SK-N-SH (cell line): Measurements from ENCODE around the gene SMIM36. TPM values are rescaled to one million over a fixed set of nuclear protein-coding genes. Genes with fewer than 3 reads are reported as not detected.

Experiments used
- CTCF ChIA-PET: fragments of 300-600, 350-600 bp; formaldehyde crosslinking; extraction: SDS; loops from one replicate; lab custom pipeline; 2021; lab: Yijun Ruan, JAX
- POLR2A ChIA-PET: fragments of 350-600 bp; sonication (Branson Sonifier 250); formaldehyde crosslinking; extraction: SDS; loops from one replicate; lab custom pipeline; 2020; ENCODE audit warnings: antibody characterized with exemption, inconsistent platforms; lab: Yijun Ruan, JAX
- DNase-seq: peaks from one replicate; pipeline ENCODE4 v3.0.0; 2012
- H2AFZ ChIP-seq: fragments of 200-600 bp; sonication (generic); 2 replicates; pipeline ENCODE4 v1.8.1; 2016; ENCODE audit warnings: antibody characterized with exemption, mild to moderate bottlenecking, low read depth
- H3F3A ChIP-seq: fragments of 200-600 bp; sonication (generic); replicated peaks from 2 replicates; pipeline ENCODE3; 2016; ENCODE audit warnings: antibody characterized with exemption, mild to moderate bottlenecking; ENCODE audit not compliant: insufficient read depth
- H3K27ac ChIP-seq, 2 experiments: fragments of 200-500 bp in 1 of 2; fragments of 200-600 bp in 1 of 2; sonication (Bioruptor generic) in 1 of 2; sonication (generic), shearing (Covaris generic) in 1 of 2; 2 replicates each; pipeline versions ENCODE4 v1.5.1 to v1.6.1; 2014 to 2016; ENCODE audit warnings: low read depth in 2 of 2, inconsistent platforms in 1 of 2, low read length in 1 of 2, mild to moderate bottlenecking in 1 of 2, mixed read lengths in 1 of 2
- H3K27me3 ChIP-seq: fragments of 200-600 bp; sonication (generic), shearing (Covaris generic); 2 replicates; pipeline ENCODE4 v1.6.1; 2016; ENCODE audit warnings: mixed run types; ENCODE audit not compliant: insufficient read depth
- H3K36me3 ChIP-seq, 2 experiments: fragments of 200-500 bp in 1 of 2; fragments of 200-600 bp in 1 of 2; sonication (Bioruptor generic) in 1 of 2; sonication (generic) in 1 of 2; replicated peaks in 1 of 2; 2 replicates each; pipeline versions ENCODE3 to v1.5.1; 2014 to 2016; ENCODE audit warnings: low read length in 1 of 2, mild to moderate bottlenecking in 1 of 2; ENCODE audit not compliant: insufficient read depth in 2 of 2, control insufficient read depth in 1 of 2
- H3K4me1 ChIP-seq, 2 experiments: fragments of 200-500 bp in 1 of 2; fragments of 200-600 bp in 1 of 2; sonication (Bioruptor generic) in 1 of 2; sonication (generic), shearing (Covaris generic) in 1 of 2; 2 replicates each; pipeline versions ENCODE4 v1.5.1 to v1.6.1; 2014 to 2016; ENCODE audit warnings: low read depth in 1 of 2, low read length in 1 of 2, mixed run types in 1 of 2; ENCODE audit not compliant: insufficient read depth in 2 of 2, control insufficient read depth in 1 of 2
- H3K4me2 ChIP-seq: fragments of 200-600 bp; sonication (generic), shearing (Covaris generic); 2 replicates; pipeline ENCODE4 v1.6.1; 2017; ENCODE audit warnings: mixed run types
- H3K4me3 ChIP-seq, 2 experiments: fragments of 200-500 bp in 1 of 2; fragments of 200-600 bp in 1 of 2; sonication (Bioruptor generic) in 1 of 2; sonication (generic), shearing (Covaris generic) in 1 of 2; 2 replicates each; pipeline versions ENCODE4 v1.5.1 to v1.8.1; 2014 to 2016; ENCODE audit warnings: low read depth in 2 of 2, inconsistent platforms in 1 of 2, low read length in 1 of 2, mild to moderate bottlenecking in 1 of 2, mixed read lengths in 1 of 2, moderate library complexity in 1 of 2
- H3K79me2 ChIP-seq: fragments of 200-600 bp; sonication (generic); 2 replicates; pipeline ENCODE4 v1.8.1; 2017; ENCODE audit warnings: mild to moderate bottlenecking; ENCODE audit not compliant: insufficient read depth
- H3K9ac ChIP-seq: fragments of 200-600 bp; sonication (generic); 2 replicates; pipeline ENCODE4 v1.6.1; 2017; ENCODE audit warnings: mixed run types
- H3K9me2 ChIP-seq: fragments of 200-600 bp; sonication (generic); 2 replicates; pipeline ENCODE4 v1.6.1; 2017; ENCODE audit warnings: mixed run types
- H3K9me3 ChIP-seq: fragments of 200-600 bp; sonication (generic); 2 replicates; pipeline ENCODE4 v1.6.1; 2017; ENCODE audit warnings: mixed run types, mild to moderate bottlenecking, moderate library complexity
- H4K20me1 ChIP-seq: fragments of 200-600 bp; sonication (generic); 2 replicates; pipeline ENCODE4 v1.6.1; 2017; ENCODE audit warnings: mild to moderate bottlenecking, mixed run types; ENCODE audit not compliant: insufficient read depth
- ELF1 ChIP-seq: IDR thresholded peaks from 2 replicates; pipeline ENCODE4 v1.4.0; 2012
- EP300 ChIP-seq, 2 experiments: IDR thresholded peaks; 2 replicates each; pipeline versions ENCODE4 v1.4.0 to v1.6.1; 2012; ENCODE audit warnings: borderline replicate concordance in 1 of 2, low read depth in 1 of 2, low read length in 1 of 2
- FOSL2 ChIP-seq: IDR thresholded peaks from 2 replicates; pipeline ENCODE4 v1.4.0; 2012; ENCODE audit warnings: low read depth, mild to moderate bottlenecking, moderate library complexity, borderline replicate concordance
- GABPA ChIP-seq: IDR thresholded peaks from 2 replicates; pipeline ENCODE4 v1.4.0; 2012; ENCODE audit warnings: low read depth, mild to moderate bottlenecking
- GATA2 ChIP-seq: sonication (generic); formaldehyde crosslinking; IDR thresholded peaks from 2 replicates; pipeline ENCODE4 v1.5.0; 2020; ENCODE audit warnings: mild to moderate bottlenecking, missing genetic modification reagents
- IRF3 ChIP-seq: fragments of 150-350 bp; IDR thresholded peaks from 2 replicates; pipeline ENCODE4 v1.6.1; 2016; ENCODE audit warnings: mild to moderate bottlenecking, low read depth, low read length
- JUND ChIP-seq: IDR thresholded peaks from 2 replicates; pipeline ENCODE4 v1.4.0; 2012
- MEF2A ChIP-seq: IDR thresholded peaks from 2 replicates; pipeline ENCODE4 v1.4.0; 2012; ENCODE audit warnings: low read depth, borderline replicate concordance
- MXI1 ChIP-seq: IDR thresholded peaks from 2 replicates; pipeline ENCODE4 v1.6.1; 2012; ENCODE audit warnings: mild to moderate bottlenecking, low read depth, low read length, improper control_type of control experiment
- NRF1 ChIP-seq: IDR thresholded peaks from 2 replicates; pipeline ENCODE4 v1.6.1; 2012; ENCODE audit warnings: low read depth, mild to moderate bottlenecking, low read length
- RAD21 ChIP-seq: IDR thresholded peaks from 2 replicates; pipeline ENCODE4 v1.6.1; 2012; ENCODE audit warnings: mild to moderate bottlenecking, low read length
- RCOR1 ChIP-seq: fragments of 150-350 bp; IDR thresholded peaks from 2 replicates; pipeline ENCODE4 v1.6.1; 2017; ENCODE audit warnings: antibody characterized with exemption, low read length
- RFX5 ChIP-seq: IDR thresholded peaks from 2 replicates; pipeline ENCODE4 v1.6.1; 2012; ENCODE audit warnings: mild to moderate bottlenecking, improper control_type of control experiment, low read length
- RXRA ChIP-seq: IDR thresholded peaks from 2 replicates; pipeline ENCODE4 v1.4.0; 2012; ENCODE audit warnings: low read depth, mild to moderate bottlenecking, borderline replicate concordance
- SIN3A ChIP-seq: IDR thresholded peaks from 2 replicates; pipeline ENCODE4 v1.6.1; 2012; ENCODE audit warnings: low read depth, mild to moderate bottlenecking, low read length, moderate library complexity, borderline replicate concordance
- TAF1 ChIP-seq: IDR thresholded peaks from 2 replicates; pipeline ENCODE4 v1.6.1; 2012; ENCODE audit warnings: low read depth, mild to moderate bottlenecking, low read length, moderate library complexity, borderline replicate concordance
- TEAD4 ChIP-seq: IDR thresholded peaks from 2 replicates; pipeline ENCODE4 v1.4.0; 2012; ENCODE audit warnings: mild to moderate bottlenecking, borderline replicate concordance; ENCODE audit not compliant: insufficient read depth
- USF1 ChIP-seq: IDR thresholded peaks from 2 replicates; pipeline ENCODE4 v1.4.0; 2012; ENCODE audit warnings: low read depth, borderline replicate concordance
- WGBS: methylation state at CpG from one replicate; pipeline ENCODE4 v1.1.6; 2017; ENCODE audit warnings: low lambda C conversion rate; 5-methylcytosine and 5-hydroxymethylcytosine counted together
- polyA plus RNA-seq, 3 experiments: library from polyadenylated mRNA; depleted of rRNA; stranded (reverse); fragments of >200 nt; gene quantifications; 2 replicates each; pipeline ENCODE4 v1.2.3, GENCODE V29; 2012
- TF ChIP-seq, protein P1 (sequence below): IDR thresholded peaks from 2 replicates; pipeline ENCODE4 v1.4.0; 2012; ENCODE audit warnings: low read depth, borderline replicate concordance
- TF ChIP-seq, protein P2 (sequence below): IDR thresholded peaks from 2 replicates; pipeline ENCODE4 v1.6.1; 2012; ENCODE audit warnings: mild to moderate bottlenecking, low read depth, low read length, moderate library complexity
- TF ChIP-seq, protein P3 (sequence below): fragments of 200-600 bp; sonication (generic); IDR thresholded peaks from 2 replicates; pipeline ENCODE4 v1.6.1; 2017; ENCODE audit warnings: antibody characterized with exemption, mild to moderate bottlenecking, moderate library complexity

Gene SMIM36
- polyA plus RNA-seq, 1 of the 3 experiments (the other 2 are of a cell fraction): not detected

- TF ChIP-seq USF1: no peak
- TF ChIP-seq IRF3: no peak
These were observed 60.9 kb downstream of the SMIM36 start (continued) for GRCh38 chr17:55450232-55450825.

DNA sequence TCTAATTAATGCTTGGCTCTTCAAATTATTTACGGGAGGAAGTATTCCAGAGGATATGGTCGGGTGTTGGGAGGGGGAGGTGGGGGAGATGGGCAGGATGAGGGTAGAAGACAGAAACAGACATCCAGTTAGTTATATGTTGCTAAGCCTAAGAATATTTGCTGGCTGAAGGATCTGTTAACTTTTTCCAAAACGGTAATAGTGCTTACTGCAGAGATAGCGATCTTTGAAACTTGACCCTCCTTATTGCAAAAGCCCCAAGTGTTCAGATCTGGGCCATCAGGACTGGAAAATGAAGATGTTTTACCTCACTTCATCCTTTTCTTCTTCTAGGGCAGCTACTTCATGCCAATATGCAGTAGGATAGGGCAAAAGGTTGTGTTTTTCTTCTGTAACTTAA, 62.6 kb downstream of the SMIM36 start:
- Histone ChIP-seq H3K27me3 (no peaks in the 10 kb centered on the region), H2AFZ (peak overlapping the region; percentile 40; the same call in 1 of the 2 replicates), H3K9me3 (no peaks in the 10 kb centered on the region), H3K36me3 (no peaks in the 10 kb centered on the region), H3K9me2 (no peaks in the 10 kb centered on the region), H3K4me2 (peak overlapping the region; percentile 47; the same call in 1 of the 2 replicates), H3F3A (peaks cover 20% of the 10 kb centered on the region), H3K4me3 (no peak overlapping the region), H3K79me2 (no peaks in the 10 kb centered on the region), H4K20me1 (no peaks in the 10 kb centered on the region), H3K9ac (no peak overlapping the region), H3K4me1 (peaks cover 31 to 39% of the 10 kb centered on the region in 2 experiments), H3K27ac (peak overlapping the region in 1 of 2 experiments; percentile 25; a peak in 1 of 4 replicates)
- ChIA-PET POLR2A (no interaction called here), CTCF (no interaction called here)
- WGBS: 20% methylated on average over 4 of the region's 4 CpGs
- no peak for DNase-seq
- TF ChIP-seq, protein P1, sequence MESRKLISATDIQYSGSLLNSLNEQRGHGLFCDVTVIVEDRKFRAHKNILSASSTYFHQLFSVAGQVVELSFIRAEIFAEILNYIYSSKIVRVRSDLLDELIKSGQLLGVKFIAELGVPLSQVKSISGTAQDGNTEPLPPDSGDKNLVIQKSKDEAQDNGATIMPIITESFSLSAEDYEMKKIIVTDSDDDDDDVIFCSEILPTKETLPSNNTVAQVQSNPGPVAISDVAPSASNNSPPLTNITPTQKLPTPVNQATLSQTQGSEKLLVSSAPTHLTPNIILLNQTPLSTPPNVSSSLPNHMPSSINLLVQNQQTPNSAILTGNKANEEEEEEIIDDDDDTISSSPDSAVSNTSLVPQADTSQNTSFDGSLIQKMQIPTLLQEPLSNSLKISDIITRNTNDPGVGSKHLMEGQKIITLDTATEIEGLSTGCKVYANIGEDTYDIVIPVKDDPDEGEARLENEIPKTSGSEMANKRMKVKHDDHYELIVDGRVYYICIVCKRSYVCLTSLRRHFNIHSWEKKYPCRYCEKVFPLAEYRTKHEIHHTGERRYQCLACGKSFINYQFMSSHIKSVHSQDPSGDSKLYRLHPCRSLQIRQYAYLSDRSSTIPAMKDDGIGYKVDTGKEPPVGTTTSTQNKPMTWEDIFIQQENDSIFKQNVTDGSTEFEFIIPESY: no peak
- TF ChIP-seq ELF1 (no peak), MEF2A (no peak), RAD21 (no peak), USF1 (no peak), TEAD4 (no peak), RXRA (peak; percentile 80; the same call in 1 of the 2 replicates), RFX5 (no peak), SIN3A (no peak), NRF1 (no peak), JUND (peak; percentile 56), TAF1 (no peak), RCOR1 (no peak), MXI1 (no peak), GABPA (no peak), FOSL2 (no peak), GATA2 (CRISPR knock-in tag) (no peak), EP300 (IDR thresholded peaks at IDR 0.05; ENCODE audit: borderline replicate concordance in 1 of 2, low read depth in 1 of 2, low read length in 1 of 2) (peak in 1 of 2 experiments; percentile 65; a peak in 1 of 4 replicates)
- TF ChIP-seq, protein P2, sequence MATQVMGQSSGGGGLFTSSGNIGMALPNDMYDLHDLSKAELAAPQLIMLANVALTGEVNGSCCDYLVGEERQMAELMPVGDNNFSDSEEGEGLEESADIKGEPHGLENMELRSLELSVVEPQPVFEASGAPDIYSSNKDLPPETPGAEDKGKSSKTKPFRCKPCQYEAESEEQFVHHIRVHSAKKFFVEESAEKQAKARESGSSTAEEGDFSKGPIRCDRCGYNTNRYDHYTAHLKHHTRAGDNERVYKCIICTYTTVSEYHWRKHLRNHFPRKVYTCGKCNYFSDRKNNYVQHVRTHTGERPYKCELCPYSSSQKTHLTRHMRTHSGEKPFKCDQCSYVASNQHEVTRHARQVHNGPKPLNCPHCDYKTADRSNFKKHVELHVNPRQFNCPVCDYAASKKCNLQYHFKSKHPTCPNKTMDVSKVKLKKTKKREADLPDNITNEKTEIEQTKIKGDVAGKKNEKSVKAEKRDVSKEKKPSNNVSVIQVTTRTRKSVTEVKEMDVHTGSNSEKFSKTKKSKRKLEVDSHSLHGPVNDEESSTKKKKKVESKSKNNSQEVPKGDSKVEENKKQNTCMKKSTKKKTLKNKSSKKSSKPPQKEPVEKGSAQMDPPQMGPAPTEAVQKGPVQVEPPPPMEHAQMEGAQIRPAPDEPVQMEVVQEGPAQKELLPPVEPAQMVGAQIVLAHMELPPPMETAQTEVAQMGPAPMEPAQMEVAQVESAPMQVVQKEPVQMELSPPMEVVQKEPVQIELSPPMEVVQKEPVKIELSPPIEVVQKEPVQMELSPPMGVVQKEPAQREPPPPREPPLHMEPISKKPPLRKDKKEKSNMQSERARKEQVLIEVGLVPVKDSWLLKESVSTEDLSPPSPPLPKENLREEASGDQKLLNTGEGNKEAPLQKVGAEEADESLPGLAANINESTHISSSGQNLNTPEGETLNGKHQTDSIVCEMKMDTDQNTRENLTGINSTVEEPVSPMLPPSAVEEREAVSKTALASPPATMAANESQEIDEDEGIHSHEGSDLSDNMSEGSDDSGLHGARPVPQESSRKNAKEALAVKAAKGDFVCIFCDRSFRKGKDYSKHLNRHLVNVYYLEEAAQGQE: no peak
- TF ChIP-seq, protein P3, sequence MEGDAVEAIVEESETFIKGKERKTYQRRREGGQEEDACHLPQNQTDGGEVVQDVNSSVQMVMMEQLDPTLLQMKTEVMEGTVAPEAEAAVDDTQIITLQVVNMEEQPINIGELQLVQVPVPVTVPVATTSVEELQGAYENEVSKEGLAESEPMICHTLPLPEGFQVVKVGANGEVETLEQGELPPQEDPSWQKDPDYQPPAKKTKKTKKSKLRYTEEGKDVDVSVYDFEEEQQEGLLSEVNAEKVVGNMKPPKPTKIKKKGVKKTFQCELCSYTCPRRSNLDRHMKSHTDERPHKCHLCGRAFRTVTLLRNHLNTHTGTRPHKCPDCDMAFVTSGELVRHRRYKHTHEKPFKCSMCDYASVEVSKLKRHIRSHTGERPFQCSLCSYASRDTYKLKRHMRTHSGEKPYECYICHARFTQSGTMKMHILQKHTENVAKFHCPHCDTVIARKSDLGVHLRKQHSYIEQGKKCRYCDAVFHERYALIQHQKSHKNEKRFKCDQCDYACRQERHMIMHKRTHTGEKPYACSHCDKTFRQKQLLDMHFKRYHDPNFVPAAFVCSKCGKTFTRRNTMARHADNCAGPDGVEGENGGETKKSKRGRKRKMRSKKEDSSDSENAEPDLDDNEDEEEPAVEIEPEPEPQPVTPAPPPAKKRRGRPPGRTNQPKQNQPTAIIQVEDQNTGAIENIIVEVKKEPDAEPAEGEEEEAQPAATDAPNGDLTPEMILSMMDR: no peak
